ENCODE measurements around the gene ARPC1A. TPM values are rescaled to one million over a fixed set of nuclear protein-coding genes. Genes with fewer than 3 reads are reported as not detected.

The ARPC1A gene
- total RNA-seq, 4 donors from 2014 or later, result 37.0 to 58.8 (median 44.1) TPM

GRCh38 chr7:99397297-99397983 lies 71.7 kb downstream of the ARPC1A start:
- H3K36me3 ChIP-seq, result peaks cover 0 to 68% of the 10 kb centered on the region in 2 donors
- no peak for DNase-seq
- in situ Hi-C loops (cut with MboI; ENCODE audit: low sequenced_read_pairs in 4 of 4), result no loop called here
- intact Hi-C loops (cut with DNase I; ENCODE audit: low total_unique reads), result no loop called here
- ATAC-seq, result no peak
- no peaks in the 10 kb centered on the region for H3K27me3 ChIP-seq
- TF ChIP-seq POLR2A (IDR thresholded peaks at IDR 0.05) (no peak), CTCF (IDR thresholded peaks at IDR 0.05 in 4 of 5, conservative IDR thresholded peaks at IDR 0.05 in 1 of 5) (no peak)
- H3K27ac ChIP-seq, result no peak overlapping the region
- no peaks in the 10 kb centered on the region for H3K9me3 ChIP-seq
- peaks cover 6 to 21% of the 10 kb centered on the region in 2 donors for H3K4me1 ChIP-seq
- H3K4me3 ChIP-seq, result no peak overlapping the region

DNA sequence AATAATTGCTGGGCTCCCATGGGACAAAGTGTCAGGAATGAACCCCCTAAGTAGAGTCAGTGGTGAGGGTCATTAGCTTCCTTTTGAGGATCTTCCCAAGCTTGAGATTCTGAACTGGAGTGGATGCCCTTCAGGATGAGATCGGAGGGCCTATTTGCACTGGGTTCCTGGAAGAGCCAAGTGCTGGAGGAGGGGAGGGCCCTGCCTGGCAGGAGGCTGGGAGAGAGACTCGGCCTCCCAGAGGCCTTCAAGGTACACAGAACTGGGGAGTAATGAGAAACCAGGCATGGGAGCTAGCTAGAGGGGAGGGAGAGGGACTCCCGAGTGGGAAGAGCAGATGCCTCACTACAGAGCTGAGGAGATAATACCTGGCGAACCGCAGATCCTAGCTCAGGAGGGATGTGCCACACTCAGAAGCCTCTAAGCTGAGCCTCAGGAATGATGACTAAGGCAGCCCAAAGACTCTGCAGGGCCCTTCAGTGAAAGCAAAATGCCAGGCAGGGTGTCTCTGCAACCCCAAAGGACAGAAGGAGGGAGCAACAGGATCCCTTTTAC lies 73.3 kb downstream of the ARPC1A start:
- no peaks in the 10 kb centered on the region for H3K9me3 ChIP-seq
- peaks cover under 1 to 8% of the 10 kb centered on the region in 2 donors for H3K4me1 ChIP-seq
- intact Hi-C loops (cut with DNase I; ENCODE audit: low total_unique reads), result no loop called here
- H3K36me3 ChIP-seq, result peaks cover 0 to 81% of the 10 kb centered on the region in 2 donors
- H3K27ac ChIP-seq, result no peak overlapping the region
- no peak overlapping the region for H3K4me3 ChIP-seq
- in situ Hi-C loops (cut with MboI; ENCODE audit: low sequenced_read_pairs in 4 of 4), result no loop called here
- TF ChIP-seq CTCF (IDR thresholded peaks at IDR 0.05 in 4 of 5, conservative IDR thresholded peaks at IDR 0.05 in 1 of 5), result no peak
- TF ChIP-seq POLR2A (IDR thresholded peaks at IDR 0.05), result no peak
- ATAC-seq (no peak), DNase-seq (no peak)
- H3K27me3 ChIP-seq, result no peaks in the 10 kb centered on the region

DNA sequence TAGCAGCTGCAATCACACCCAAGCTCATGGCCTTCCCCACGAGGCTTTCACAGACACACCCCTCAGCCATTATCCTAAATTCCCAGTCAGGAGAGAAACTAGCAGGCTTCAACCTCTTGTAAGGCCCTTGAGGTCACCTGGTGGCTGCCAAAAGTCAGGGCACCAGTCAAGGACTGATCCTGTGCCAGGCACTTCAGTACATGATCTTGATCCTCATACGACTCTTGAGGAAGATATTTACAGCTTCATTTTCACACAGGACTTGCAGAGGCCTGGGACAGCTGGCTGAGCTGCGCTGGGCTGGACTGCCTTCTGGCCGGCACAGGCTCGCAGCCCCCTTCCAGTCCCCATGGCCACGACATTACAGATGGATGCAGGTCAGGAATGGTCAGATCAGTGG lies 73.9 kb downstream of the ARPC1A start:
- Histone ChIP-seq H3K27me3 (no peaks in the 10 kb centered on the region), H3K4me1 (peaks cover 0 to 14% of the 10 kb centered on the region in 2 donors), H3K9me3 (no peaks in the 10 kb centered on the region), H3K27ac (no peak overlapping the region), H3K4me3 (no peak overlapping the region), H3K36me3 (peaks cover 0 to 88% of the 10 kb centered on the region in 2 donors)
- TF ChIP-seq POLR2A (IDR thresholded peaks at IDR 0.05), result no peak
- no peak for TF ChIP-seq CTCF (IDR thresholded peaks at IDR 0.05 in 4 of 5, conservative IDR thresholded peaks at IDR 0.05 in 1 of 5)
- intact Hi-C loops (cut with DNase I; ENCODE audit: low total_unique reads) (no loop called here), in situ Hi-C loops (cut with MboI; ENCODE audit: low sequenced_read_pairs in 4 of 4) (no loop called here)
- no peak for DNase-seq
- peak in 1 of 2 donors; percentile 7 for ATAC-seq

DNA sequence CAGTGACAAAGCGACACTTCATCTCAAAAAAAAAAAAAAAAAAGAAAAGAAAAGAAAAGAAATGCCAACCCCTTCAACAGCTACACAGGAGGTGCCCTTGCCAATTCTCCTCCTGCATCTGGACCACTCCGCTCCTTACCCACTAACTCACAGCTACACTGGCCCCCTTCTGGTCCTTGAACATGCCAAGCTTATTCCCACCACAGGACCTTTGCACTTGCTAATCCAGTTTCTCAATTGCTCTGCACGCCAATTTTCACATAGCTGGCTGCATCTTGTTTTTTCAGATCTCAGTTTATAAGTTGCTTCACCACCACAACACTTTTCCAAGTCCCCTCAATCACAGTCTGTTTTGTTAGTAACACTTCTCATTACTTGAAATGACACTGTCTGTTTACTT lies 77.2 kb downstream of the ARPC1A start:
- peaks cover 27 to 38% of the 10 kb centered on the region in 2 donors for H3K4me1 ChIP-seq
- peaks cover 0 to 59% of the 10 kb centered on the region in 2 donors for H3K36me3 ChIP-seq
- no peaks in the 10 kb centered on the region for H3K9me3 ChIP-seq
- TF ChIP-seq CTCF (IDR thresholded peaks at IDR 0.05 in 4 of 5, conservative IDR thresholded peaks at IDR 0.05 in 1 of 5) (no peak), POLR2A (IDR thresholded peaks at IDR 0.05) (no peak)
- no peak for ATAC-seq
- H3K4me3 ChIP-seq, result no peak overlapping the region
- in situ Hi-C loops (cut with MboI; ENCODE audit: low sequenced_read_pairs in 4 of 4), result no loop called here
- intact Hi-C loops (cut with DNase I; ENCODE audit: low total_unique reads), result no loop called here
- H3K27ac ChIP-seq, result no peak overlapping the region
- H3K27me3 ChIP-seq, result no peaks in the 10 kb centered on the region
- DNase-seq, result no peak

Measured in gastrocnemius medialis (tissue), 4 donors.